ENCODE results near the gene PER2.

The PER2 gene

GRCh38 chr2:238225121-238225520, 63.3 kb downstream of the PER2 start:
- no peak for DNase-seq

GRCh38 chr2:238224356-238225035, 63.9 kb downstream of the PER2 start:
- no peak for DNase-seq

- no peak for DNase-seq
These were observed 67.4 kb downstream of the PER2 start for GRCh38 chr2:238220892-238221521.

- DNase-seq = no peak
These were observed 68.0 kb downstream of the PER2 start for GRCh38 chr2:238220274-238220891.

GRCh38 chr2:238216651-238217184, 71.7 kb downstream of the PER2 start:
- no peak for DNase-seq

- no peak for DNase-seq
These were observed 81.4 kb downstream of the PER2 start for GRCh38 chr2:238207006-238207405.

- no peak for DNase-seq
These were observed 84.3 kb downstream of the PER2 start for GRCh38 chr2:238203973-238204683.

- DNase-seq = no peak
These were observed 85.1 kb downstream of the PER2 start, which contains the start of gene ILKAP for GRCh38 chr2:238203094-238203972. TSS of gene ILKAP (minus strand) at chr2:238203695. CDS start at chr2:238203553, 142 bp downstream.

GRCh38 chr2:238202326-238203093, 85.9 kb downstream of the PER2 start:
- DNase-seq = no peak
